GM21360 (cell line): Measurements from ENCODE around the gene DOCK9.

Experiments used
- ATAC-seq: cut with Tn5 transposase; IDR thresholded peaks from one replicate; pipeline ENCODE4 v1.9.1; 2021; ENCODE audit warnings: mild to moderate bottlenecking, moderate library complexity; ENCODE audit not compliant: unreplicated experiment

Gene DOCK9

DNA sequence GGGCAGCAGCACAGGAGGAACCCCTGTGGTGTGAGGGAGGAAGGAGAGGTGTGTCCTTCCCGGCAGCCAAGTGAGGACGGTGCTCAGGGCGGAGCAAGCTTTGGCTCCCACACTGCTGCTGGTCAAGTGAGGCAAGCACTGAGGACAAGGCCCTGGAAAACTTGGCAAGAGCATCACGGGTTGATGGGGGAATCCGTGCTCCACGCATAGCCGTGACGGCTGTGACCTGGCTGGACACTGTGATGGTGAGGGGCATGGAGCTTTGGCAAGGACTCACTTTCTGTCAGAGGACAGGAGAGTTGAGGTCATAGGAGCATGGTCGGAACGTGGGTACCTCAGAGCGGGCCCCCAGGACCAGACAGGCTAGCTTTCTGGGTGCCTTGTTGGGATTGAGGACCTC is 196.4 kb downstream of the DOCK9 start:
- no peak for ATAC-seq

DNA sequence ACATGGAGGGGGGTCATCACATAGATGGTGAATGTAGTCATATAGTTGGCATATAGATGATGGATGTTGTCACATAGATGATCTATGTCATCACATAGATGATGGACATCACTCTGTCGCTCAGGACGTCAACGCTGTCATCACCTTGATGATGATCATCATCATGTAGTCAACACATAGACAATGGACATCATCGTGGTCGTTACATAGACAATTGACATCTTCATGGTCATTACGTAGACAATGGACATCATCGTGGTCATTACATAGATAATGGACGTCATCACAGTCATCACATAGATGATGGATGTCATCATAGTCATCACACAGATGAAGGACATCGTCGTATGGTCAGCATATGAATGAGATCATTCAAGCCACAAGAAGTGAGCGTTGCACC is 196.8 kb downstream of the DOCK9 start:
- ATAC-seq, result no peak

DNA sequence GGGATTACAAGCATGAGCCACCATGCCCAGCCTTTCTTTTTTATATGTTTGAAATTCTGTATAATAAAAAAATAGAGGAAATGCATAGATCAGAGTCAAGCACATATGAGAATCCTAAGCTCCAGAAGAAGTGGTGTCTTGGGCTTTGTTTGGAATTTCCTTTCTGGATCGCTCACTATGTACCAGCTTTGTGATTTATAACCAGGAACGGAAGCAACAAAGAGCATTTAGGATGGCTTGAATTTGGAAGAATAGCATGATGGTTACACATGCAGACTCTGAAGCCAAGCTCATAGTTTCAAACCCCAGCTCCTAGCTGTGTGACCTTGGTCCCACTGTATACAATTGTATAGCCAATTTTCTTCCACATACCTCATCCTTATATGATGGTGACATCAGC is 197.4 kb downstream of the DOCK9 start:
- ATAC-seq, result no peak

DNA sequence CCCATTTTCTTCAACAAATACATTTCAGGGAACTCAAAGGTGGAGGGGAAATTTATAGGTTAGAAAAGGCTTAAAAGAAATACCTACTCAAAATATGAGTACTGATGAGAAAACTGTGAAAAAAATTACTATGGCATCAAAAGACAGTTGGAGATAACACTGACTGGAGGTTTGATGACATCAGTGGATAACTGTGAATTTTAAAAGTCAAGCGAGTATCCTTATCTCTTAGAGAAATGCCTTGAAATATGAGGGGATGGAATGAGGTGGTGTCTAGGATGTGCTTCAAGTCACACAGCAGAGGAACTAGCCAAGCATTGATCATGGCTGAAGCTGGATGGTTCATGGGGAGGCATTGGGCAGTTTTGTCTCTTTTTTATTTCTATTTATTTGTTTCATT is 198.2 kb downstream of the DOCK9 start:
- no peak for ATAC-seq

DNA sequence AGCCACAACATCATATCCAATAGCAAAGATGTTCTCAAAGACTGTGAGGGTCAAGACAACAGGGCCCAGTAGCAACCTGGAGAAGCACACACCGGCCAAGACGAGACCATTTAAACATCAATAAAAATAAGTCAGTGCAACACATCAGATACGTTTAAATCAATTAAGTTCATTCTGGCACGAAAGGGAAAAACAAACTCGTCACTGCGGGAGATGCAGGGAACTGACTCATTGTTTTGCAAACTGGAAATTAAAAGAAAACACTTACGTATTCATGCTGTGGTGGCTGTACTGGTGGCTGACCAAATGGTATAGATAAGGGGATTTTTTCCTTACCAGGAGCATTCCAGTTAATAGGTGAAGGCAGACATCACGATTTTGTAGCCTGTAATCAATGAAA is 199.1 kb downstream of the DOCK9 start:
- ATAC-seq, result no peak

DNA sequence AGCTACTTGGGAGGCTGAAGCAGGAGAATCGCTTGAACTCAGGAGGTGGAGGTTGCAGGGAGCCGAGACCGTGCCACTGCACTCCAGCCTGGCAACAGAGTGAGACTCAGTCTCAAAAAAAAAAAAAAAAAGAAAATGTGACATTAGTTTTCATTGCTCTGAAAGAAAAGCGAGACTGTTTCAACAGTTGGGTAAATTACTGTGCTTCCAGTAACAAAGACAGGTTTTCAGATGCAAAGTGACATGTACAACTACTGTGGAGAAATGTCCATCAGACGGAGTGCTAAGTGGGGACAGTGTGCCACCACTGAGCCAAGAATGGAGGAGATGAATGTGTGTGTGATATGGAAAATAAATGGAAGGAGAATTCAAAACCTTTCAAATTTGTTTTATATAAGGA is 201.2 kb downstream of the DOCK9 start:
- ATAC-seq, result no peak

DNA sequence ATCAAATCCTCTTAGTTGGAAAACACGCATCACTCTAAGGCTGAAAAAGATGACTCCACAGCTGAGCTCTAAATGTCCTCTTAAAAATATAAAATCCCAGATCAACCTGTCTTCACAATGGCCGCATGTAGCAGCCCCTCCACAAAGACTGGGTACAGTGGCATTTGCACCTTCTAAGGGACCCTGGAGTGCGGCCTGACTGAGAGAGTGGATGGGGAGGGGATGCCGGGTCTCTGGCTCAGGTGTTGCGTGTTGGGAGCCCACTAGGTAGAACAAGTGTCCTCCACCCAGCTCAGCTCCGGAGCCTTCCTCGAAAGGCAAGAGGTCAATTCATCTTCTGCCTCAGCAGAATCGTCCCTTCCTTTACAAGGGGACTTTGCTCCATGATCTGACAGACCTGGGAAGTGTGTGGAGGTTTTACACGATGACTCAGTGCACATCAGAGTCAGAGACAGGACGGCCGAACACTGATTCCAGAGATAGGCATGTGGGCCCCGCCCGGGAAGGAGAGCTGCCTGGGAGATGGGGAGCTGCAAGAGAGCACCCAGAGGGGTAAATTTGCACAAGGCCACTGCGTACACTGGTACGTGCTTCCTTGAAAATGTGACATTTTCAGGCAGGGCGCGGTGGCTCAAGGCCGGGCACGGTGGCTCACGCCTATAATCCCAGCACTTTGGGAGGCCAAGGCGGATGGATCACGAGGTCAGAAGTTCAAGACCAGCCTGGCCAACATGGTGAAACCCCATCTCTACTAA is 201.8 kb downstream of the DOCK9 start:
- no peak for ATAC-seq

DNA sequence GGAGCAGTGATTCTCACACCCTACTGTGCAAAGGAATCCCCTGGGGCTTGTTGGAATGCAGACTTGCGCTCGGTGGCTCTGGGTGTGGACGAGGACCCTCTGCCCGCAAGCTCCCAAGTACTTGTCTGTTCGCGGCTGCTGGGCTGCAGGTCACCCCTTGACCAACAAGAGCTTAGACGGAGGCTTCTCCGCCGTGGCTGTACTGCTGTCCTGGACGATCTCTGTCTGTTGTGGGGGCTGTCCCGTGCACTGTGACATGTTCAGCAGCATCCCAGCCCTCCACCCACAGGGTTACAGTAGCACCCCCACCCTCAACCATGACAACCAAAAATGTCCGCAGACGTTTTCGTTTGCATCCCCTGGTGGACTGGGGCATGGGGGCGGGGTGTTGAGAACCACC is 202.5 kb downstream of the DOCK9 start:
- ATAC-seq, result no peak

DNA sequence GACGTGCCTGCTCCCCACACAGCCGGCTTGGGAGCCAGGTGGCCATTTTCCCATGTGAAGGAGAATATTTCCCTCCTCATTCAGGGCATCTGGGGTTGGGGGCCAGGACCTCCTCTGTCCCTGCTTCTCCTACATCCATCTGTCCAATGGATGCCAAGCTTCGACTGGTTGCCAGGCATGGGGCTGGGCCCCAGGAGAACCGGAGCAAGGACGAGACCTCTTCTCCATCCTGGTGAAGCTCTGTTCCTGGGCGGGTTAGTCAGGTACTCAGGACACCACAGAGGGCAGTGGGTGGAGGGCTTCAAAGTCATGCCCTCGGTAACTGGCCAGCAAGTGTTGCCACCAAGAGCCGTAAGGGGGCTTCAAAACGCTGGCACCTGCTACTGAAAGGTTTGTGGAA is 203.1 kb downstream of the DOCK9 start:
- ATAC-seq, result no peak

DNA sequence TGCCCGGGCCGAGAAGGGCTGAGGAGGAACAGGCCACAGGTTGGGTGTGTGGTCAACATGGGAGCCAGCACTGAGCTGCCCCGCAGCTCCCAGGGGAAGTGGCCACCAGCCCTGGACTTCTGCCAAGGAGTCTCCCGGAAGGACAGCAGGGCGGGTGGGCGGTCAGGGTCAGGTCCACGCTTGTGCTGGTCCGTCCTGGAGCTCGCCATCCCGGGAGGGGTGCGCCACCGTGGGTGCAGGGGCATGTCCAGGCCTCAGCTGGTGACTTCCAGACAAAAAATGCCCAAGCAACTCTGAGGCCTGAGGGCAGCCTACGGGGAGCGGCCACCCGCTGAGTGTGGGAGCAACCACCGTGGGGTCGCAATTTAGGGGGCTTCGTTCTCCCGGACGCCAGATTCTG is 203.9 kb downstream of the DOCK9 start:
- ATAC-seq, result no peak

DNA sequence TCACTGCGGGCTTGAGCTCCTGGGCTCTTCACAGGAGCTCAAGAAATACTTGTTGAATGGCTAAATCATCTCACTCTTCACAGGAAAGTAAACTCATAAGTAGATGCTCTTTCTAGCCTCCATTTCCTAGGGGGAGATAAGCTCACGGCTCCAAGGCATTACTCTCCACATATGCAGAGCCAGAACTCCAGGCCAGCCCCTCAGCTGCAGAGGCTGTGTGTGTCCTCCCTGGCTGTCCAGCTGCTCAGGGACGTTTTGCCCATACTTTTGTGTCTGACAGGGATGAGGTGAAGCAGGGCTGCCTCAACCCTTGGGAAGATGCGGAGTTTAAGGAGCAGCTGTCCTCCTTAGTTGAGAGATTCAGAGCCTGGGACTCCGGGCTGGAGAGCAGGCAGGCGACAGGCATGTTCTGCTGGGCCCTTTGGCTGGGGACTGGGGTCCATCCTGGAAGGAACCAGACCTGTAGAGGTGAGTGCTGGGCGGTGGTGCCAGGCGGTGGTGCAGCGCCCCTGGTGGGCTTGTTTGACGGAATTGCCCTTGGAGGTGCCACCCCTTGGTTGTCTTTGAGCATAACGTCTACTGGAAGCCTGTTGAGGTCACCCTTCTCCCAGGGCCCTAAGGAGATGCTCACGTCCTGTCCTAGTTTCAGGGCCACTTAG is 204.9 kb downstream of the DOCK9 start:
- ATAC-seq, result no peak

DNA sequence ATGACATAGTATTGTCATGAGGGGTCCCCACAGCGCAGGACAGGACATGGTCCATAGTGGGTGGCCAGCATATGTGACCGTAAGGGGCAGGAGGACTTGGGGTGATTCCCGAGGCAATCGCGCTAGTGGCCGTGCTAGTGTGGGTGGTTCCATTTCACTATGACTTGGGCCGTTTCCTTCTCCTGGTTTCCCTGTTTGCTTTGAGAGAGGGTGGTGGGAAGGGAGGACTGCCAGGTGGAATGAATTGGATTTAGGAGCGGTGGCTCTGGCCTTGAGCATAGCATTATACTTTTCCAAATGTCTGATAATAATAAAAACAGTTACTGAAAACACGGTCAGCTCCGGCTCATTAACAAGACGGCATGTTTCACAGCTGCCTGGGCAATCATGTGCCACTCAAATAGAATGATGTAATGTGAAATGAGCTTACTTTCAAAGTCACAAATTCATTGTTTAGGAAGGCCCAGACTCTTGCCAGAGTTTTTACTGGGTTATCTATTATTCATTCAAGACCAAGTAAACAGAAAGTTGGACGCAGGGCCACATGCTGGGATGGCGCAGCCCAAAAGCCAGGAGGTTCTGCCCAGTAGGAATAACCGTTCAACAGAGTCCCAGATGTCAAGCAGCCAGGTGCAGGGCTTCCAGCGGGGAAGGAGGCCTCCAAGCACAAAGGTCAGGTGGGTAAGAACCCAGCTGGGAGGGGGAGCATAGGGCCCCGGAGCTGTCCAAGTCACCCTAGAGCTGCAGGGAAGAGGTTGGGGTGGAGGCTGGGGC is 205.8 kb downstream of the DOCK9 start:
- no peak for ATAC-seq

DNA sequence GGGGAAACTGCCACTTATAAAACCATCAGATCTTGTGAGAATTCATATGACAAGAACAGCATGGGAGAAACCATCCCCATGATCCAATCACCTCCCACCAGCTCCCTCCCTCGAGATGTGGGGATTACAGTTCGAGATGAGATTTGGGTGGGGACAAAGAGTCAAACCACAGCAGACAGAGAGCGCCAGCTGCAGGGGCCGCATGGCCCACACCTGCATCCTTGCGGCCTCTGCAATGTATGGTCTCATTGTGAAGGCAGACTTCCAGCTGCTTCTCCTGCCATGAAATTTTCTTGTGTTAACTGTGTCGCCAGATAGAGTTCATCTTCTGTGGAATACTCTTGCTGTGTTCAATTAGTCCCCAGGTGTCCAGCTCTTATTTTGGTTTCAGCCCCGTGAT is 208.1 kb downstream of the DOCK9 start:
- no peak for ATAC-seq

DNA sequence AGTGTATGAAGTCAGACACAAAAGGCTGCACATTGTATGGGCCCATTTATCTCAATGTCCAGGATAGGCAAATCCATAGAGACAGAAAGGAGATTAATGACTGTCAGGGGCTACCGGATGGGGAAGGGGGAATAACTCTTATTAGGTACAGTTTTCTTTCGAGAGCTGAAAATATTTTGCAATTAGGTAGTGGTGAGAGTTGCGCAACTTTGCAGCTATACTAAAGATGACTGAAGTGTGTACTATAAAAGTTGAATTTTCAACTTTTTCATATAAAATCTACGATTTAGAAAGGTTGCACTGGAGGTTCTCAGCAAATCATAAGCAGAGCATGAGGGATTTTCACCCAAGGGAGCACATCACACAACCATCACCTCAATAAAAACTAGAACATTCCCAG is 209.3 kb downstream of the DOCK9 start:
- ATAC-seq, result no peak

DNA sequence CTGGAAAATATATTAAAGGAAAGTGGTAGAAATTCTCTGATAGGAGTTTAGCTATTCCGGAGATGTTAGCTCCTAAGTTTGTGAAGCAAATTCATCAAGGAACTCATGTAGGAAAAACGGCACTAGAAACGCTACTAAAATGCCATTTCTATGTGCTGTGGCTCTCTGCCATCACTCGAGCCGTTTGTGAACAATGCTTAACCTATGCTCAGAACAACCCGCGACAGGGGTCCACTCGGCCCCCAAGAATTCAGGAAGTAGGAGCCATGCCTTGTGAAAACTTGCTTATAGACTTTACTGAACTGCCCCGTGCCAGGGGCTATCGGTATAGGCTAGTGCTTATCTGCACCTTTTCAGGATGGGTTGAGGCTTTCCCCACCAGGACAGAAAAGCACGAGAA is 211.2 kb downstream of the DOCK9 start:
- no peak for ATAC-seq

DNA sequence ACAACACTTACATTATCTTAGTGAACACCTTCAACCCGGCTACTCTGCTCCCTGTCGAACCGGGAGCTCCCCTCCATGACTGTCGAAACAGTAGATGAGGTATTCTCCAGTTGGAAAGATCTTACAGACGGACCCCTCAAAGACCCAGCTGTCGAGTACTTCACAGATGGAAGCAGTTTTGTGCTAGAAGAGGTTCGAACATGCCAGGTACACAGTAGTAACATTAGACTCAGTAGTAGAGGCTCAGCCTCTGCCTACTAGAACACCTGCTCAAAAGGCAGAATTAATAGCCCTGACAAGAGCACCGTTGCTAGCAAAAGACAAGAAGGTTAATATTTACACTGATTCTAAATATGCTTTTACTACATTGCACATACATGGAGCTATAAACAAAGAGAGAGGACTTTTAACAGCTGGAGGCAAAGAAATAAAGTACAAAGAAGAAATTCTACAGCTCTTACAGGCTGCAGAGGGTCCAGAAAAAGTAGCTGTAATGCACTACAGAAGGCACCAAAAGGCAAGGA is 211.8 kb downstream of the DOCK9 start:
- no peak for ATAC-seq

DNA sequence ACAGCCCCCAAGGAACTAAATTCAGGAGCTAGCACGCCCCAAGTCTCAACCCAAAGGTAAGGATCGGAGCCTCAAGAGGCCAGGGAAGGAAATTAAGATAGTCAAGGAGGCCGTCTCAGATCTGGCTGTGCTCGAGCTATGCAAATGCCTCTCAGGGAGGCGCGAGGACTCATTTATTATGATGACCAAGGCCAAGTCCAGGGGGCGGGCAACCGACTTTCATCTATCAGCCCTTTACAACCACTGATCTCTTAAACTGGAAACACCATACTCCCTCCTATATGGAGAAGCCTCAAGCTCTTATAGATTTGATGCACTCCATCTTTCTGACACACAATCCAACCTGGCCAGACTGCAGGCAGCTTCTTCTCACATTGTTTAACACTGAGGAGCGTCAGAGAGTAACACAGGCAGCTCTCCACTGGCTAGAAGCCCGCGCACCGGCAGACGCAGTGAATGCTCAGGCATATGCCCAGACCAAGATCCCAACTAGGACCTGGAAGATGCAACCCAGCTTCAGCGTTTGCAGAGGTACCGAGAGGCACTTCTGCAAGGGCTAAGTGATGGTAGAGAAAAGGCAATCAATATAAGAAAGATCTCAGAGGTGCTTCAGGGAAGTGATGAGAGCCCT is 215.8 kb downstream of the DOCK9 start:
- peak; percentile 19 for ATAC-seq

DNA sequence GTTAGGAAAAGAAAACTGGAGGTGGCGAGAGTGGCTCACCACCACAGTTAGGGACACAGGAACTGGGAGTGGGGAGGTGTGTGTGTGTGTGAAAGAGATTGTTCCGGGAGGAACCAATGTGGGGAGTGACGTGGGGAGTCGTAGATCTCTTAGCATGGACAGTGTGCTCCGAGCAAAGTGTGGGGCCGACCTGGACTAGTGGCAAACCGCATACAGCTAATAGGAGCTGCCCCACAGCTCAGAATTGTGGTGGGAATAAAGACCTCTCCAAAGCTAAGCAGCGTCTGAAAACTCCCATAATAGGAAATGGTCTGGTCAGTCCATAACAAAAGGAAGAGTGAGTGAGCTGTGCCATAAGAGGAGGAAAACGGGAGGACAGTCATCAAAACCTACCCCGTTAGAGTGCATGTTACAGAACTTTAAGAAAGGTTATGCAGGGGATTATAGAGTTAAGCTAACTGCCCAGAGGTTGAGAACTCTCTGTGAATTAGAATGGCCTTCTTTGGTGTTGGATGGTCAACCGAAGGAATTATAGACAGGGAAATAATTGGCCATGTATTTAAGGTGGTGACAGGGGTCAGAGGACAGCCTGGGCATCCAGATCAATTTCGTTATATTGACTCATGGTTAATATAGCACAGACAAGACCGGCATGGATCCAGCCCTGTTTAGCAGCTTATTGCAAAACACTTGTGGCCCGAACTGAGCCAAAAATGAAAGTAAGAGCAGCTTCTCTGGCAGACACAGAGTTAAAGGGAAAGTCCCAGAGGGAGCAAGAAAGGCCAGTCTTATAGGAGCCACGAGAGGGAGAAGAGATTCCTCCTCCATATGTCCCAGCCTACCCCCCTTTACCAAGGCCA is 216.5 kb downstream of the DOCK9 start:
- peak; percentile 89 for ATAC-seq

DNA sequence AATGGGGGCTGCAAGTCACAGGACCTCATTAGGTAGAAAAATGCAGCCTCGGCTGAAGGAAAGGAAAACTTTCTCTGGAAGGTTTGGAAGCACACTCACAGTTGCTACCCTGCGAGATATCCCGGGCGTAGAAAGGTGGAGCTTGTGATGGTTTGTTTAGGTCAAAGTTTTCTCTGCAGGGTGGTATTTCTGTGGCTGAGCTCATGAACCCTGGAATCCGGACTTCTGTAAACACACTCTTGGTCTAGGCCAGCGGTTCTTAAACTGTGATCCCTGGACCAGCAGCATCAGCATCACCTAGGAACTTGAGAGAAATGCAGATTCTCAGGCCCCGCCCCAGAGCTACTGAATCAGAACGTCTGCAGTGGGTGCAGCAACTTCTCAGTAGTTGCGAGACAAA is 222.1 kb downstream of the DOCK9 start:
- no peak for ATAC-seq

DNA sequence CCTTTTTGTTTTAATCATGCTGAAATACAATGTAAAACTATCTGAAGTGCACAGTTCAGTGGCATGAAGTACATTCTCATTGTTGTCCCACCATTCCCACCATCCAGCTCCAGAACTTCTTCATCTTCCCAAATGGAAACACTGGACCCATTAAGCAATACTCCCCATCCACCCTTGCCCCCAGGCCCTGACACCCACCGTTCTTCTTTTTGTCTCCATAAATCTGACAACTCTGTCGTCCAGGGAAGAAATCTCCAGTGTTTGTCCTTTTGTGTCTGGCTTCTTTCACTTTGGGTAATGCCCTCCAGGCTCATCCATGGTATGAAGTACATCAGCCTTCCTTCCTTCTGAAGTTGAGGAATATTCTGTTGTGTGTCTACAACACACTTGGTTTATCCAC is 222.7 kb downstream of the DOCK9 start:
- ATAC-seq, result no peak
